AG04450 (cell line): ENCODE measurements around the gene ASGR1. TPM values are rescaled to one million over a fixed set of nuclear protein-coding genes. Genes with fewer than 3 reads are reported as not detected.
"Not testable (repeated sequence)": the region's sequence is repeated elsewhere in the genome, so short reads cannot be mapped to it uniquely, and the experiment has no call there.

Experiments used
- CTCF ChIA-PET: fragments of 300-600, 350-600 bp; formaldehyde crosslinking; extraction: SDS; loops from one replicate; lab custom pipeline; 2022; ENCODE audit warnings: antibody characterized with exemption, inconsistent platforms; lab: Charles Lee
- POLR2A ChIA-PET: fragments of 350-600 bp; formaldehyde crosslinking; extraction: SDS; loops from one replicate; lab custom pipeline; 2021; ENCODE audit warnings: antibody characterized with exemption, inconsistent platforms; lab: Yijun Ruan, JAX
- DNase-seq: peaks from one replicate; pipeline ENCODE4 v3.0.0-alpha.2; 2011; ENCODE audit warnings: low read depth, low spot score
- H3K27ac ChIP-seq: one replicate; pipeline ENCODE4 v1.5.1; 2012; ENCODE audit warnings: low read depth, low read length, control low read depth
- H3K27me3 ChIP-seq: one replicate; pipeline ENCODE4 v1.6.0; 2012; ENCODE audit warnings: low read length; ENCODE audit not compliant: control insufficient read depth, insufficient read depth
- H3K4me3 ChIP-seq: 2 replicates; pipeline ENCODE4 v1.5.1; 2011; ENCODE audit warnings: mild to moderate bottlenecking, low read depth, low read length, control low read depth
- H3K9me3 ChIP-seq: 2 replicates; pipeline ENCODE4 v1.5.1; 2012; ENCODE audit warnings: low read length; ENCODE audit not compliant: control insufficient read depth, insufficient read depth
- CTCF ChIP-seq: IDR thresholded peaks from 2 replicates; pipeline ENCODE4 v1.5.1; 2011; ENCODE audit warnings: low read depth, low read length, control low read depth, inconsistent platforms
- polyA plus RNA-seq: library from polyadenylated mRNA; depleted of rRNA; stranded (reverse); fragments of >200 nt; gene quantifications from 2 replicates; pipeline ENCODE4 v1.2.3, GENCODE V29; 2011

ASGR1 gene
- polyA plus RNA-seq, 1 experiment = 1.1 TPM

GRCh38 chr17:7130621-7131422, 48.3 kb downstream of the ASGR1 start:
- TF ChIP-seq CTCF = no peak
- no peak overlapping the region for H3K27ac ChIP-seq
- CTCF ChIA-PET = interaction anchor here (0.7 kb wide), 1 partner anchor 79 kb away, joined by 3 read pairs; no protein-coding TSS in a partner anchor
- H3K9me3 ChIP-seq = no peaks in the 10 kb centered on the region; the same call in 1 of the 2 replicates
- no peak overlapping the region for H3K4me3 ChIP-seq
- H3K27me3 ChIP-seq = peaks cover 32% of the 10 kb centered on the region
- POLR2A ChIA-PET = interaction anchor here (0.7 kb wide), 1 partner anchor 84 kb away, joined by 4 read pairs; no protein-coding TSS in a partner anchor
- DNase-seq = no peak

GRCh38 chr17:7129311-7129710, 49.9 kb downstream of the ASGR1 start:
- Histone ChIP-seq H3K4me3 (no peak overlapping the region), H3K27me3 (peaks cover 32% of the 10 kb centered on the region), H3K27ac (no peak overlapping the region), H3K9me3 (no peaks in the 10 kb centered on the region; the same call in 1 of the 2 replicates)
- no peak for DNase-seq
- no peak for TF ChIP-seq CTCF
- POLR2A ChIA-PET = no interaction called here
- CTCF ChIA-PET = interaction anchor here (1.1 to 1.5 kb wide), 2 partner anchors 77 to 83 kb away, joined by 3 to 9 read pairs; no protein-coding TSS in a partner anchor

- Histone ChIP-seq H3K27ac (no peak overlapping the region), H3K9me3 (no peaks in the 10 kb centered on the region; the same call in 1 of the 2 replicates), H3K27me3 (peaks cover 27% of the 10 kb centered on the region), H3K4me3 (no peak overlapping the region)
- no peak for TF ChIP-seq CTCF
- CTCF ChIA-PET = interaction anchor here (1.1 to 1.5 kb wide), 2 partner anchors 76 to 82 kb away, joined by 3 to 9 read pairs; no protein-coding TSS in a partner anchor
- no peak for DNase-seq
- POLR2A ChIA-PET = no interaction called here
Observed at GRCh38 chr17:7128160-7128559, 51.0 kb downstream of the ASGR1 start.

- DNase-seq, CTCF ChIA-PET, H3K9me3 ChIP-seq, H3K27ac ChIP-seq, POLR2A ChIA-PET, H3K4me3 ChIP-seq: not testable (repeated sequence)
- H3K27me3 ChIP-seq = peaks cover 25% of the 10 kb centered on the region
Observed at GRCh38 chr17:7127501-7127900, 51.7 kb downstream of the ASGR1 start.

- peaks cover 19% of the 10 kb centered on the region for H3K27me3 ChIP-seq
- H3K27ac ChIP-seq, CTCF ChIA-PET: not testable (repeated sequence)
Observed at GRCh38 chr17:7126386-7126785, 52.8 kb downstream of the ASGR1 start.

GRCh38 chr17:7124923-7125322, 54.2 kb downstream of the ASGR1 start:
- no peak for DNase-seq
- Histone ChIP-seq H3K27ac (no peak overlapping the region), H3K27me3 (peaks cover 12% of the 10 kb centered on the region), H3K4me3 (no peak overlapping the region), H3K9me3 (no peaks in the 10 kb centered on the region)
- ChIA-PET POLR2A (no interaction called here), CTCF (interaction anchor here (0.5 to 1.5 kb wide), 3 partner anchors 8 to 20 kb away, joined by 3 to 7 read pairs (median 5); no protein-coding TSS in a partner anchor)
- no peak for TF ChIP-seq CTCF

More at GRCh38 chr17:7126386-7126785, 52.8 kb downstream of the ASGR1 start:
- POLR2A ChIA-PET, H3K9me3 ChIP-seq, H3K4me3 ChIP-seq, DNase-seq: not testable (repeated sequence)
